Mesendoderm (in vitro differentiated cells): Measurements from ENCODE around the gene PMPCA.
"Not testable (repeated sequence)": the region's sequence is repeated elsewhere in the genome, so short reads cannot be mapped to it uniquely, and the experiment has no call there.

Experiments used
- DNase-seq: peaks from one replicate; pipeline ENCODE4 v3.0.0; 2013
- H2AK5ac ChIP-seq: 2 replicates; pipeline ENCODE4 v1.6.1; 2013; ENCODE audit warnings: low read length, inconsistent platforms
- H2BK120ac ChIP-seq: 2 replicates; pipeline ENCODE4 v1.6.1; 2013; ENCODE audit warnings: low read depth, mild to moderate bottlenecking, low read length, moderate library complexity, mixed read lengths
- H2BK15ac ChIP-seq: replicated peaks from 2 replicates; pipeline ENCODE4 v1.6.1; 2013; ENCODE audit warnings: low read depth, mild to moderate bottlenecking, moderate library complexity
- H2BK5ac ChIP-seq: 2 replicates; pipeline ENCODE4 v1.6.1; 2013; ENCODE audit warnings: low read length, inconsistent platforms
- H3K18ac ChIP-seq: 2 replicates; pipeline ENCODE4 v1.6.1; 2013; ENCODE audit warnings: mild to moderate bottlenecking, low read length, mixed read lengths
- H3K23ac ChIP-seq: one replicate; pipeline ENCODE4 v1.6.1; 2013; ENCODE audit warnings: low read length
- H3K27ac ChIP-seq: 2 replicates; pipeline ENCODE4 v1.5.1; 2013; ENCODE audit warnings: low read depth, mild to moderate bottlenecking, inconsistent platforms, low read length, moderate library complexity
- H3K27me3 ChIP-seq: 2 replicates; pipeline ENCODE4 v1.6.1; 2013; ENCODE audit warnings: low read length, control low read depth, mild to moderate bottlenecking, inconsistent platforms; ENCODE audit not compliant: insufficient read depth, poor library complexity
- H3K36me3 ChIP-seq: 2 replicates; pipeline ENCODE4 v1.6.1; 2013; ENCODE audit warnings: low read length, inconsistent platforms; ENCODE audit not compliant: control insufficient read depth, insufficient read depth
- H3K4ac ChIP-seq: one replicate; pipeline ENCODE4 v1.6.1; 2013; ENCODE audit warnings: low read depth, mild to moderate bottlenecking, low read length, moderate library complexity
- H3K4me1 ChIP-seq: 2 replicates; pipeline ENCODE4 v1.6.1; 2013; ENCODE audit warnings: low read depth, low read length, inconsistent platforms; ENCODE audit not compliant: control insufficient read depth
- H3K4me2 ChIP-seq: 2 replicates; pipeline ENCODE4 v1.6.1; 2013; ENCODE audit warnings: low read length
- H3K4me3 ChIP-seq: 2 replicates; pipeline ENCODE4 v1.5.1; 2013; ENCODE audit warnings: mild to moderate bottlenecking, low read length
- H3K56ac ChIP-seq: one replicate; pipeline ENCODE4 v1.6.1; 2013; ENCODE audit warnings: low read length
- H3K79me1 ChIP-seq: 2 replicates; pipeline ENCODE4 v1.6.1; 2013; ENCODE audit warnings: low read length, inconsistent platforms
- H3K79me2 ChIP-seq: 2 replicates; pipeline ENCODE4 v1.6.1; 2013; ENCODE audit warnings: mild to moderate bottlenecking, low read length; ENCODE audit not compliant: control insufficient read depth, insufficient read depth
- H3K9ac ChIP-seq: 2 replicates; pipeline ENCODE4 v1.6.1; 2013; ENCODE audit warnings: low read length, inconsistent platforms
- H4K5ac ChIP-seq: one replicate; pipeline ENCODE4 v1.6.1; 2013; ENCODE audit warnings: low read length
- H4K8ac ChIP-seq: one replicate; pipeline ENCODE4 v1.6.1; 2013; ENCODE audit warnings: low read depth, mild to moderate bottlenecking, control low read depth, low read length, moderate library complexity
- WGBS: extraction: QIAGEN DNeasy Blood & Tissue Kit; methylation state at CpG from one replicate; pipeline ENCODE4 v1.1.7; 2013; ENCODE audit warnings: low lambda C conversion rate, missing lambda C conversion rate; ENCODE audit not compliant: insufficient coverage; ENCODE audit errors: extremely low coverage; 5-methylcytosine and 5-hydroxymethylcytosine counted together

The PMPCA gene

DNA sequence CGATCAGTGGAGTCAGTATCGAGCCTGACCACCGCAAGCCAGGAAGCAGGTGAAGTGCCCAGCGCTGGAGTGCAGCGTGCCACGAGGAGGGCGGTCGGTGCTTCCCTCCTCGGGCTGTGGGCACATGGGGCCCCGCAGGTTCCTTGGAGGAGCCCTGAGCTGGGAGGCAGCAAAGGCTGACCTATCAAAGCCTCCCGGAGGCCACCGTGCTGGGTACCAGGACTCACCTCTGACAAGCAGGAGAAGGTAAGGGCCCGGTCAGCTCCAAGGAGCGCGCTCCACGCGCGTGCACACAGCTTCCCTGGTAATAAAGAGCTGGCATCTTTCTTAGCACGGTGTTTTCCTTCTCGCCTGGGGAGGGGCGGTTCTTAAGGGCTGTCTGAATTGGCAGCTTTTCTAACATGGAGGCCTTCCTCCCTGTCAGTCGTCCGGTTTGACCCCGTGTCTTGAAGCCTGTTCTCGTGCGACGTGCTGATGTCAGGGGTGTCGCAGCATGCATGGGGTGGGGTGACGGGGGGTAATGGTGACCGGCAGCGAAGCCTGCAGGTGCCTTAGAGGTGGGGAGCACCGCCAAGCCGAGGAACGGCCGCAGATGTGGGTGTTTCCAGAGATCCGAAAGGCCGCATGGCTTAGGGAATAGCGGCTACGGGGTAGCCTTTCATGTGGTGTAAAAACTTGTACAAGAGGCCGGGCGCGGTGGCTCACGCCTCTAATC is 13.1 kb downstream of the PMPCA start:
- Histone ChIP-seq H3K4me3 (no peak overlapping the region), H4K5ac (no peak overlapping the region), H3K36me3 (peaks cover 8% of the 10 kb centered on the region), H3K9ac (no peak overlapping the region), H3K79me2 (no peaks in the 10 kb centered on the region), H3K79me1 (no peaks in the 10 kb centered on the region), H3K27ac (no peak overlapping the region), H2AK5ac (no peak overlapping the region), H2BK120ac (no peak overlapping the region), H2BK15ac (no peak overlapping the region), H3K4ac (no peak overlapping the region), H3K18ac (no peak overlapping the region), H3K23ac (no peak overlapping the region), H3K4me2 (no peak overlapping the region), H3K4me1 (no peaks in the 10 kb centered on the region), H3K27me3 (no peaks in the 10 kb centered on the region), H4K8ac (no peak overlapping the region), H2BK5ac (no peak overlapping the region), H3K56ac (no peak overlapping the region)
- DNase-seq: no peak
- WGBS: no CpG with 5 or more reads among the region's 43 CpGs

DNA sequence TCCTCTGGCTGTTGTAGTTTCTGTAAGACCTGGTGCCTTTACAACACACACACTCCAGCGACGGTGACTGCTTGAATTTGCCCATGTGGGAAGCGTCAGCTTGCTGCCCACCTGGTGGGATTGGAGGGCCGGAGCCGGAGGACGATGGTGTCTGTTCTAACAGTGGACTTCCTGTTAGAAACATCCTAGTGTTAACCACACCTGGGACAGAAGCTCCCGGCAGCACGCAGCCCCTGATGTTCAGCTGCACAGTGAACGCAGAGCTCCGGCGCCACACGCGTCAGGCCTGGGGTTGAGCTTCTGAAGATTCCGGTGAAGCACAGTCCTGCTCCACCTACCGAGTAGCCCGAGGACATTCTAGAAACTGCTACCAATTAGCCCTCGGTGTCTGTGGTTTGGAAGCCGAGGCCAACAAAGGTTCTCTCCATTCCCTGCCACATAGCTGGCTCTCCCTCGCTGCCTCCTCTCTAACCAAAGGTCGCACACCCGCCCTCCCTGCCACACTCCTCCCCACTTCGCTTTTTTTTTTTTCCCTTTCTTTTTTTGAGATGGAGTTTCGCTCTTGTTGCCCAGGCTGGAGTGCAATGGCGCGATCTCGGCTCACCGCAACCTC is 14.4 kb downstream of the PMPCA start:
- H3K79me1 ChIP-seq: no peaks in the 10 kb centered on the region
- no peak overlapping the region for H3K18ac ChIP-seq
- no peak overlapping the region for H3K4me2 ChIP-seq
- no peak for DNase-seq
- no peak overlapping the region for H3K56ac ChIP-seq
- H3K36me3 ChIP-seq: peaks cover 6% of the 10 kb centered on the region
- no peaks in the 10 kb centered on the region for H3K79me2 ChIP-seq
- H2BK5ac ChIP-seq: no peak overlapping the region
- no CpG with 5 or more reads among the region's 27 CpGs for WGBS
- no peak overlapping the region for H2BK120ac ChIP-seq
- H2BK15ac ChIP-seq: no peak overlapping the region
- no peak overlapping the region for H3K27ac ChIP-seq
- no peak overlapping the region for H4K8ac ChIP-seq
- H3K4ac ChIP-seq: no peak overlapping the region
- no peaks in the 10 kb centered on the region for H3K4me1 ChIP-seq
- no peak overlapping the region for H2AK5ac ChIP-seq
- no peak overlapping the region for H3K23ac ChIP-seq
- no peaks in the 10 kb centered on the region for H3K27me3 ChIP-seq
- H4K5ac ChIP-seq: no peak overlapping the region
- H3K9ac ChIP-seq: no peak overlapping the region
- no peak overlapping the region for H3K4me3 ChIP-seq

DNA sequence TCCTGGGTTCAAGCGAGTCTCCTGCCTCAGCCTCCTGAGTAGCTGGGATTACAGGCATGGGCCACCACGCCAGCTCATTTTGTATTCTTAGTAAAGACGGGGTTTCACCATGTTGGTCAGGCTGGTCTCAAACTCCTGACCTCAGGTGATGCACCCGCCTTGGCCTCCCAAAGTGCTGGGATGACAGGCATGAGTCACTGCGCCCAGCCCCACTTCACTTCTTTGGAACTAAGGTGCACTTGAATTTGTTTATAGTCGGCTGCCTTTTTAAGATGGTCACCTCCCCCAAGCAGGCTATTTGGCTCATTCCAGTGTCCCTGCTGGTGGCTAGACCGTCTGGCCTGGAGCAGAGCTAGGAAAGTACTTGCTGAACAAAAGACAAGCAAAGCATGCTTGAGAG is 14.9 kb downstream of the PMPCA start:
- H4K5ac ChIP-seq, H2BK15ac ChIP-seq, H3K27ac ChIP-seq, H2AK5ac ChIP-seq, H3K4ac ChIP-seq, H4K8ac ChIP-seq, DNase-seq, H3K79me2 ChIP-seq, H3K4me1 ChIP-seq, H3K56ac ChIP-seq, H3K4me2 ChIP-seq, H3K79me1 ChIP-seq, H3K36me3 ChIP-seq, H3K9ac ChIP-seq, H3K18ac ChIP-seq, H3K27me3 ChIP-seq, H3K23ac ChIP-seq, H2BK5ac ChIP-seq, H2BK120ac ChIP-seq, H3K4me3 ChIP-seq: not testable (repeated sequence)
- WGBS: no CpG with 5 or more reads among the region's 7 CpGs

DNA sequence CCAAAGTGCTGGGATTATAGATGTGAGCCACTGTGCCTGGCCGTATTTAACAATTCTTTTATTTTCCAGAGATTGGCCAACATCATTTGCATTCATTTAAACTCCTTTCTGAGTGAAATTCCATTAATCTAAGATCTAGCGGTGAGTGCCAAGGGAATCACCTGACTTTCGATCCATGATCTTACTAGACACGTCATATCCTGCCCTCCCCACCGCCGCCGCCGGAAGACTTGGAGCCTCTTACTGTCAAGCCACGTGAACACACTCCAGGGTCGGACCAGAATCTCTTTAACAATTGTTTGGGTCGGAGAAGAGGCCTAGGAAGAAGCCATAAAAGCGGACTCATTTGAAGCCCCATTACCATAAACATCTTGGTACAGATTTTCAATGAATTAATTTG is 16.3 kb downstream of the PMPCA start:
- WGBS: no CpG with 5 or more reads among the region's 12 CpGs
- H4K5ac ChIP-seq: no peak overlapping the region
- no peaks in the 10 kb centered on the region for H3K79me2 ChIP-seq
- H2BK15ac ChIP-seq: no peak overlapping the region
- H3K18ac ChIP-seq: no peak overlapping the region
- peaks cover 3% of the 10 kb centered on the region for H3K36me3 ChIP-seq
- DNase-seq: no peak
- no peak overlapping the region for H2BK120ac ChIP-seq
- H3K79me1 ChIP-seq: no peaks in the 10 kb centered on the region
- H3K4me3 ChIP-seq: no peak overlapping the region
- H4K8ac ChIP-seq: no peak overlapping the region
- H3K9ac ChIP-seq: no peak overlapping the region
- no peak overlapping the region for H3K4ac ChIP-seq
- no peaks in the 10 kb centered on the region for H3K27me3 ChIP-seq
- H2AK5ac ChIP-seq: no peak overlapping the region
- no peak overlapping the region for H3K23ac ChIP-seq
- no peak overlapping the region for H3K56ac ChIP-seq
- no peak overlapping the region for H3K4me2 ChIP-seq
- H3K4me1 ChIP-seq: no peaks in the 10 kb centered on the region
- H3K27ac ChIP-seq: no peak overlapping the region
- no peak overlapping the region for H2BK5ac ChIP-seq

DNA sequence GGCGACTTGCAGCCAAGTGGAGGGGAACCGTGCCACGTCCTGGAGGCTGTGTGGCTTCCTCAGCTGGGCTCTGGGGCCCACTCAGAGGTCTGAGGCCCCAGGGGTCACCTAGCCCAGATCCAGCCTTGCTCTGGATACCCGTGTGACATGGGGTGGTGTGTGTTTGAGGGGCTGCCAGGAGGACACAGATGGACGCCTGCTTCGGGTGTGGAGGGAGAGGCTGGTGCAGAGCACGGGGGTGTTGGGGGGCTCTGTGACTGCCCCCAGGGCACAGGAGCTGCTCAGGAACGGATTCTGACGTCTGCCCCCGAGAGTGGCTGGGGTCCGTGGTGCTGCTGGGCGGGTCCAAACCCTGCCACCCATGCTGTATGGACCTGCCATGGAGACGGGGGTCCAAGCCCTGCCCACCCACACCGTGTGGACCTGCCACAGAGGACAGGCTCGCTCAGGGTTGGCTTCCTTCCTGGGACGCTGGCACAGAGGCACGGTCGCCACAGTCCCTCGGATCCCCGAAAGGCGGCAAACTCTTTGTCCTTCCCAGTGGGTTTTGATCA is 18.7 kb downstream of the PMPCA start:
- H3K4me2 ChIP-seq: no peak overlapping the region
- no CpG with 5 or more reads among the region's 21 CpGs for WGBS
- H3K36me3 ChIP-seq: no peaks in the 10 kb centered on the region
- DNase-seq: no peak
- H3K23ac ChIP-seq: no peak overlapping the region
- H4K5ac ChIP-seq: no peak overlapping the region
- H3K27ac ChIP-seq: no peak overlapping the region
- no peak overlapping the region for H2AK5ac ChIP-seq
- no peak overlapping the region for H3K9ac ChIP-seq
- no peak overlapping the region for H4K8ac ChIP-seq
- no peaks in the 10 kb centered on the region for H3K4me1 ChIP-seq
- H2BK15ac ChIP-seq: no peak overlapping the region
- H2BK120ac ChIP-seq: no peak overlapping the region
- H3K79me2 ChIP-seq: no peaks in the 10 kb centered on the region
- H3K4me3 ChIP-seq: no peak overlapping the region
- no peaks in the 10 kb centered on the region for H3K27me3 ChIP-seq
- no peak overlapping the region for H3K4ac ChIP-seq
- no peak overlapping the region for H3K56ac ChIP-seq
- H3K18ac ChIP-seq: no peak overlapping the region
- H2BK5ac ChIP-seq: no peak overlapping the region
- no peaks in the 10 kb centered on the region for H3K79me1 ChIP-seq
